ENCODE data around the gene PDE4B. TPM values are rescaled to one million over a fixed set of nuclear protein-coding genes. Genes with fewer than 3 reads are reported as not detected.
"Not testable (repeated sequence)": the region's sequence is repeated elsewhere in the genome, so short reads cannot be mapped to it uniquely, and the experiment has no call there.

PDE4B gene
- total and polyA plus RNA-seq, 9 donors = 1.7 to 8.2 (median 5.1) TPM

DNA sequence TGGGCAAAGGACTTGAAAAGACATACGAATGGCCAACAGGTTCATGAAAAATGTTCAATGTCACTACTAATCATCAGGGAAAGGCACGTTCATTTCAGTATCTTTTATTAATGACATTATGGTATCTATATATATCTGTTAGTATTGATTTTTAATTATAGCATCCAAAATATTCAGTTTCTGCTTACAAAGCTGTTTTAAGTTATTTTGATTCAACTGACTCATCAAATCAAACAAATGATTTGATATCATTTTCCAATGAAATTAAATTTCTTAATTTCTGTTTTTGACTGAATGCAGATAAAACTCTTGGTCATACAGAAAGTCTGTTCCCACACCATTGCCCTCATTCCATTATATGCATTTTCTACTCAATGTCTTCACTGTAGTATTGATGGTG is 315.9 kb downstream of the PDE4B start:
- TF ChIP-seq EP300 (IDR thresholded peaks at IDR 0.05) = no peak
- no peak for TF ChIP-seq POLR2A (IDR thresholded peaks at IDR 0.05)
- TF ChIP-seq, protein P1, sequence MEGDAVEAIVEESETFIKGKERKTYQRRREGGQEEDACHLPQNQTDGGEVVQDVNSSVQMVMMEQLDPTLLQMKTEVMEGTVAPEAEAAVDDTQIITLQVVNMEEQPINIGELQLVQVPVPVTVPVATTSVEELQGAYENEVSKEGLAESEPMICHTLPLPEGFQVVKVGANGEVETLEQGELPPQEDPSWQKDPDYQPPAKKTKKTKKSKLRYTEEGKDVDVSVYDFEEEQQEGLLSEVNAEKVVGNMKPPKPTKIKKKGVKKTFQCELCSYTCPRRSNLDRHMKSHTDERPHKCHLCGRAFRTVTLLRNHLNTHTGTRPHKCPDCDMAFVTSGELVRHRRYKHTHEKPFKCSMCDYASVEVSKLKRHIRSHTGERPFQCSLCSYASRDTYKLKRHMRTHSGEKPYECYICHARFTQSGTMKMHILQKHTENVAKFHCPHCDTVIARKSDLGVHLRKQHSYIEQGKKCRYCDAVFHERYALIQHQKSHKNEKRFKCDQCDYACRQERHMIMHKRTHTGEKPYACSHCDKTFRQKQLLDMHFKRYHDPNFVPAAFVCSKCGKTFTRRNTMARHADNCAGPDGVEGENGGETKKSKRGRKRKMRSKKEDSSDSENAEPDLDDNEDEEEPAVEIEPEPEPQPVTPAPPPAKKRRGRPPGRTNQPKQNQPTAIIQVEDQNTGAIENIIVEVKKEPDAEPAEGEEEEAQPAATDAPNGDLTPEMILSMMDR (IDR thresholded peaks at IDR 0.05) = no peak
- Histone ChIP-seq H3K36me3 (no peaks in the 10 kb centered on the region), H3K4me3 (no peak overlapping the region), H3K27me3 (no peaks in the 10 kb centered on the region), H3K9me3 (no peaks in the 10 kb centered on the region), H3K27ac (no peak overlapping the region), H3K4me1 (ENCODE audit: insufficient read depth) (no peaks in the 10 kb centered on the region)
- DNase-seq = no peak
- intact Hi-C loops (cut with DNase I) = no loop called here
- 75 to 83% (median 77%) methylated on average over 2 of the region's 2 CpGs for WGBS, 3 donors

DNA sequence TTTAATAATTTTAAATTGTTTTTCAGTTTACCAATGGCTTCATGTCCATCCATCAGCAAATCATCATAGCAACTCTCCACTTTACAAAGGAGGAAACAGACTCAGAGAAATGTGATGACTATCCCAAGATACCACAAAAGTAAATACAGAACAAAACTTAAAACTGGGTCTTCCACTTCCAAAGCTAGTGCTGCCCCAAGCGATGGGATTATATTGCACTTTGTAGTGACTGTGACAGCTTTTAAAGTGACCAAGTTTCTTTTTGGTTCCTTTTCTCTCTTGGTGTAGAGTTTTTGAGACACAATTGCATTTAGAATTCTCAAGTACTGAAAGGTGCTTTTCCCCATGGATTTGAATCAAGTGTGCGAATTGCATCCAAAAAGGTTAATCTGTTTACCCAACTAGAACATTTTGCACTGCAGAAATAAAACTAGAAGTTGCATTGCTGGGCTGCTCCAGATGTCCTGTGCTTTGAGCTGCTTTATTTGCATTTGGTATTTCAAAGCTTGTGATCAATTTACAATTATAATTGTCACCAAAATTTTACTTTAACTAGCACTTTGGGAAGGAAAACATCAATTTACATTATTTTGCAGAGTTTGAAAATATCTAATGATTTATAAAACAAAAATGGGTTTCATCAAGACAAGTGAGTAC is 320.2 kb downstream of the PDE4B start:
- intact Hi-C loops (cut with DNase I) = no loop called here
- Histone ChIP-seq H3K36me3 (no peaks in the 10 kb centered on the region), H3K4me3 (no peak overlapping the region), H3K27me3 (no peaks in the 10 kb centered on the region), H3K27ac (no peak overlapping the region), H3K4me1 (ENCODE audit: insufficient read depth) (no peaks in the 10 kb centered on the region), H3K9me3 (no peaks in the 10 kb centered on the region)
- 67 to 71% (median 70%) methylated on average over 2 of the region's 2 CpGs for WGBS, 3 donors
- no peak for DNase-seq
- TF ChIP-seq, protein P1 (IDR thresholded peaks at IDR 0.05) = no peak
- TF ChIP-seq POLR2A (IDR thresholded peaks at IDR 0.05) = no peak
- TF ChIP-seq EP300 (IDR thresholded peaks at IDR 0.05) = no peak

DNA sequence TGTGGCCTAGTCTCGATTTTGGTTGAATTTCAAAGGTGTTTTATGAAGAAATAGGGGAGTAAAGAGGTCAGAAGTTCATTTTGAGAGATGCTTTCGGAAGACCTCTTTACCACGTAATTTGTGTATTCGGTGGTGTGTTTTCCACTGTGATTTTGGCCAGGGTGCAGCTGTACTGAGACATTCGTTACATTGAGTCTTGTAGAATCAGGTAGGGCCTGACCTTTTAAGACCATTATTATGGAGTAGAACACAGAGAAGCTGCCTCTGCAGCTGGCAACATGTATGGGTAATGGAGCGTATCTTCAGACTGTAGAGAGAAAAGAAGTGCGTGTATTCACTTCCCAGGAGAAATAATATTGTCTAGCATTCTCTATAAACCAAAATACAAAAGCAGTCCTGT is 326.5 kb downstream of the PDE4B start:
- WGBS, 3 donors = 81 to 87% (median 85%) methylated on average over 7 of the region's 7 CpGs
- intact Hi-C loops (cut with DNase I) = no loop called here
- no peaks in the 10 kb centered on the region for H3K27me3 ChIP-seq
- TF ChIP-seq POLR2A (IDR thresholded peaks at IDR 0.05) (no peak), EP300 (IDR thresholded peaks at IDR 0.05) (no peak)
- H3K4me3 ChIP-seq = no peak overlapping the region
- H3K4me1 ChIP-seq (ENCODE audit: insufficient read depth) = no peaks in the 10 kb centered on the region
- no peaks in the 10 kb centered on the region for H3K9me3 ChIP-seq
- H3K36me3 ChIP-seq = no peaks in the 10 kb centered on the region
- no peak overlapping the region for H3K27ac ChIP-seq
- no peak for DNase-seq

DNA sequence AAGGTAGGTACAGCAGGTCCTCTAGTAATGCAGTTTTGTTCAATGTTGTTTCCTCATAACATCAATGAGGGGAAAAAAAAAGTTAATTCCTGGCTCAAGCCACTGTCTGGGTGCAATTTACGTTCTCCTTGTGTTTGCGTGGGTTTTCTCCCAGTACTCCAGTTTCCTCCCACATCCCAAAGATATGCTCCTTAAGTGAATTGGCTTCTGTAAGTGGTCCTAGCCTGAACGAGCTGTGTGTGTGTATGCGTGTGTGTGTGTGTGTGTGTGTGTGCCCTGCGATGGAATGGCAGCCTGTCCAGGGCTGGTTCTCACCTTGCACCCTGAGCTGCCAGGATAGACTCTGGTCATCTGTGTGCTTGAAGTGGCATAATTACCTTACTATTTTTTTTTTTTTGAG is 332.0 kb downstream of the PDE4B start:
- no peak overlapping the region for H3K27ac ChIP-seq
- no peaks in the 10 kb centered on the region for H3K4me1 ChIP-seq (ENCODE audit: insufficient read depth)
- WGBS, 3 donors = 26 to 34% (median 29%) methylated on average over 5 of the region's 5 CpGs
- intact Hi-C loops (cut with DNase I) = no loop called here
- no peak for DNase-seq
- TF ChIP-seq, protein P1 (IDR thresholded peaks at IDR 0.05) = no peak
- TF ChIP-seq POLR2A (IDR thresholded peaks at IDR 0.05) (no peak), EP300 (IDR thresholded peaks at IDR 0.05) (no peak)
- no peaks in the 10 kb centered on the region for H3K9me3 ChIP-seq
- no peaks in the 10 kb centered on the region for H3K27me3 ChIP-seq
- no peak overlapping the region for H3K4me3 ChIP-seq
- no peaks in the 10 kb centered on the region for H3K36me3 ChIP-seq

DNA sequence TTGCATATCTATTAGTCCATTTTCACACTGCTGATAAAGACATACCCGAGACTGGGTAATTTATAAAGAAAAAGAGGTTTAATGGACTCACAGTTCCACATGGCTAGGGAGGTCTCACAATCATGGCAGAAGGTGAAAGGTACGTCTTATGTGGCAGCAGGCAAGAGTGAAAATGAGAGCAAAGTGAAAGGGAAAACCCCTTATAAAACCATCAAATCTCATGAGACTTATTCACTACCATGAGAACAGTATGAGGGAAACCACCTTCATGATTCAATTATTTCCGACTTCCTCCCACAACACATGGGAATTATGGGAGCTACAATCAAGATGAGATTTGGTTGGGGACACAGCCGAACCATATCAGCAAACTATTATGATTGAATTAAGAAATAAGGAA is 335.9 kb downstream of the PDE4B start:
- H3K9me3 ChIP-seq; intact Hi-C loops (cut with DNase I); H3K4me3 ChIP-seq; DNase-seq; H3K27ac ChIP-seq; H3K36me3 ChIP-seq; H3K4me1 ChIP-seq (ENCODE audit: insufficient read depth); H3K27me3 ChIP-seq: not testable (repeated sequence)
- WGBS, 3 donors = 58 to 76% (median 60%) methylated on average over 4 of the region's 4 CpGs
